Motor neuron (in vitro differentiated cells): ENCODE data around the gene RPH3AL. TPM values are rescaled to one million over a fixed set of nuclear protein-coding genes. Genes with fewer than 3 reads are reported as not detected.
"Not testable (repeated sequence)": the region's sequence is repeated elsewhere in the genome, so short reads cannot be mapped to it uniquely, and the experiment has no call there.

Source experiments
- ATAC-seq, 8 experiments: fragments of 200-7000 bp; cut with Tn5 transposase; replicated peaks in 6 of 8; 2 replicates each; pipeline ENCODE4 v1.8.0; 2021; ENCODE audit warnings: mild to moderate bottlenecking in 8 of 8, moderate library complexity in 8 of 8
- H3K27ac ChIP-seq, 2 donors: fragments of 250-450 bp; sonication (Bioruptor Pico); 2 replicates each; pipeline ENCODE4 v1.9.0; 2021; ENCODE audit warnings: antibody characterized with exemption in 2 of 2, mild to moderate bottlenecking in 2 of 2, moderate library complexity in 1 of 2
- H3K4me1 ChIP-seq, 2 donors: fragments of 250-450 bp; sonication (Bioruptor Pico); replicated peaks in 1 of 2; 2 replicates each; pipeline ENCODE4 v1.6.1; 2021; ENCODE audit warnings: antibody characterized with exemption in 2 of 2, mild to moderate bottlenecking in 2 of 2, moderate library complexity in 1 of 2
- H3K4me3 ChIP-seq, 5 donors: fragments of 250-450 bp; sonication (Bioruptor Pico); 2 replicates each; pipeline ENCODE4 v1.9.0; 2021; ENCODE audit warnings: antibody characterized with exemption in 5 of 5, mild to moderate bottlenecking in 5 of 5, moderate library complexity in 4 of 5
- WGBS, 10 experiments: fragments of 450-650 bp; shearing (Covaris generic); methylation state at CpG; one replicate each; pipeline ENCODE4 v1.0.0; 2022; 5-methylcytosine and 5-hydroxymethylcytosine counted together
- in situ Hi-C, 9 experiments: fragments of 400-800 bp; cut with MboI; loops; one replicate each; pipeline ENCODE4 v1.15.0; 2021; ENCODE audit warnings: low sequenced_read_pairs in 9 of 9, low pct_unique_long_range_greater_than_20kb in 2 of 9; ENCODE audit not compliant: unreplicated experiment in 9 of 9
- total RNA-seq, 8 experiments: library from RNA; unstranded; fragments of 300-600 nt; gene quantifications; 2 replicates each; pipeline versions ENCODE4 v1.2.3 to v1.2.4, GENCODE V29; 2022

The RPH3AL gene
- total RNA-seq, 8 experiments from 2014 or later, result 1.4 to 7.6 (median 3.0) TPM

DNA sequence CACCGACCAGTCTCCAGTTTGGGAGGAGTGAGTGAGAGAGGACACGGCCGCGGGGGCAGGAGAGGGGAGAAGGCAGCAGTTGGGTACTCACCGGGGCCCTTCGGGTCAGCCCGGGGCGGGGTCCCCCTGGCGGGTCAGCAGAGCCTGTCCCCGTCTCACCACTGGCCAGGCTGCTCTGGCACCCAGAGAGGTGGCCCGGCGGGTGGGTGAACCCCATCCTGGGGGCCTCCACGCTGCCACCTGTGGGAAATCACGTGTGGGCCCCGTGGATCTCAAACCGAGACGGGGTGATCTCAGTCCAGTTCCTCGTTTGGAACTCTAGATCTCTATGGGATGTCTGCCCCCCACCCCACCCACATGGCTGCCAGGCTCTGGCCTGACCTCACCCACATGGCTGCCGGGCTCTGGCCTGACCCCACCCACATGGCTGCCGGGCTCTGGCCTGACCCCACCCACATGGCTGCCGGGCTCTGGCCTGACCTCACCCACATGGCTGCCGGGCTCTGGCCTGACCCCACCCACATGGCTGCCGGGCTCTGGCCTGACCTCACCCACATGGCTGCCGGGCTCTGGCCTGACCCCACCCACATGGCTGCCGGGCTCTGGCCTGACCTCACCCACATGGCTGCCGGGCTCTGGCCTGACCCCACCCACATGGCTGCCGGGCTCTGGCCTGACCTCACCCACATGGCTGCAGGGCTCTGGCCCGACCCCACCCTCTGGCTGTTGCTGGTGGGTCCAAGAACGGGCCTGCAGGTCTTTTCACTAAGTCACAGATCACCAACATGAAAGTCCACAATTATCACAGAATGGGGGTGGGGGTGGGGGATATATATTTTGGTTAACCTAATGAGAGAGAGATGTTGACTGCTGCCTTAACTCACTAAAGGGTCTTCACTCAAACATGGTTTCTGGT, 136.8 kb downstream of the RPH3AL start:
- H3K4me3 ChIP-seq, H3K4me1 ChIP-seq, in situ Hi-C loops, H3K27ac ChIP-seq: not testable (repeated sequence)
- peak in 5 of 8 experiments; percentile 64 to 88 (median 75) for ATAC-seq
- whole genome bisulfite sequencing, 10 experiments, result 0% methylated on average over 3 of the region's 29 CpGs; no CpG with 5 or more reads in 9 of the 10 experiments

GRCh38 chr17:214881-215331, 137.7 kb downstream of the RPH3AL start:
- in situ Hi-C loops, result no loop called here
- H3K4me3 ChIP-seq, result no peak overlapping the region
- H3K27ac ChIP-seq, result no peak overlapping the region
- peak in 2 of 8 experiments; percentile 12 to 29 for ATAC-seq
- peaks cover 0 to 5% of the 10 kb centered on the region in 2 donors for H3K4me1 ChIP-seq
- 80% methylated on average over 3 of the region's 10 CpGs; no CpG with 5 or more reads in 8 of the 10 experiments for WGBS, 10 experiments

DNA sequence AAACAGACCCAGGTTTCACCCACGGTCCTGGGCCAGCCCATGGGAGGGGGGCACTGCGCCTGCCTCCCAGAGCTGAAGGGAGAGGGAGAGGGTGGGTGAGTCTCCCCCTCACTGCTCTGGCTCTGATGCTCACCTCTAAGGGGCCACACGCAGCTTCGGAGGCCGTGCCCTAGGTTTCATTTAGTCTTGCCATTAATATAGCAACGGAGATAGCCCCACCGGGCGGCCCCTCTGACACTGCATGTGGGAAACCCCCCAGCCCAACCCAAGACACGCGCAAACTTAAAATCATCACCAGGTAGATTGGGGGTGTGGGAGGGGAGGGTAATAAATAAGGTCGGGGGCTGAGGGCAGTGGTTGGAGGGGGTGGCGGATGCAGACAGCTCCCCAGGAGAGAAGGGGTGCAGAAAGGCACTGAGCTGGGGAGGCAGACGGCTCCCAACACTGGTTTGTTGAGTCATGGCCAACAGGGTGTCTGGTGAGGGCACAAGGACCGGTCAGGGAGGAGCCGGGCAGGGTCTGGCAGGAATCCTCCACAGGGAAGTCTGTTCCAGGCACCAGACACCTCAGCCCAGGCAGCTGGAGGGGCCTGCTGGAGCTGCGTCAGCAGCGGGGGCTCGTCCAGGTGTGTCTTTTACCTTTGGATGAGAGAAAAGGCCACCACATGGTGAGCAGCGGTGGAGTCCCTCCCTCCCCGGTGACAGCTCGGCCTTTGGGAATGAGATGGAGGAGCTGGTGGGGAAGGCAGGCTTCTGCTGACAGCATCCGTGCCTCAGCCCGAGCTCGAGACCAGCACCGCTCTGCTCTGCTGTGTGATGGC, 139.1 kb downstream of the RPH3AL start:
- Histone ChIP-seq H3K4me3 (no peak overlapping the region), H3K27ac (no peak overlapping the region), H3K4me1 (peaks cover 0 to 1% of the 10 kb centered on the region in 2 donors)
- in situ Hi-C loops, result no loop called here
- WGBS, 10 experiments, result 67 to 100% (median 86%) methylated on average over 2 to 6 of the region's 25 CpGs; no CpG with 5 or more reads in 6 of the 10 experiments
- ATAC-seq, result no peak

GRCh38 chr17:210402-210801, 142.2 kb downstream of the RPH3AL start:
- no peak for ATAC-seq
- in situ Hi-C loops, result no loop called here
- WGBS, 10 experiments, result 90 to 100% (median 97%) methylated on average over 1 to 3 of the region's 8 CpGs; no CpG with 5 or more reads in 6 of the 10 experiments
- Histone ChIP-seq H3K27ac (no peak overlapping the region), H3K4me3 (no peak overlapping the region), H3K4me1 (no peaks in the 10 kb centered on the region)

DNA sequence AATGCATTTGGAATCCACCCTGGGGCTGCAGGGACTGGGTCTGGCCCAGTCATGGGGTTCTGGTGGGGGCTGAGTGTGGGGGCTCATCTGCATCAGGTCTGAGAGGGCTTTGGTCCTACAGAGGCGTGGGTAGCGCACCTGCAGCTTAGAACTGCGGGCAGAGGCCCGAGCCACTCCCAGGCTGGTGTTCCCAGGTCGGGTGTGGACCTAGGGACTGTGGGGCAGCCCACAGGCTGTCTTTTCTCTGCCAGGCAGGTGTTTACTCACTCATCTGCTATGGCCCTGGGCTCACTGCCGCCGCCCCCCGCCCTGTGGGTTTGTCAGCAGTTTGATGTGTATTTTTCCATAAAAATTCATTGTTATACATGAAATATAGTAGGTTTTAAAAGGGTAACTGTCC, 144.2 kb downstream of the RPH3AL start:
- in situ Hi-C loops, result no loop called here
- 93 to 100% (median 100%) methylated on average over 2 to 3 of the region's 8 CpGs; no CpG with 5 or more reads in 7 of the 10 experiments for WGBS, 10 experiments
- H3K4me3 ChIP-seq, result no peak overlapping the region
- ATAC-seq, result no peak
- peaks cover 9 to 10% of the 10 kb centered on the region in 2 donors for H3K4me1 ChIP-seq
- H3K27ac ChIP-seq, result no peak overlapping the region

DNA sequence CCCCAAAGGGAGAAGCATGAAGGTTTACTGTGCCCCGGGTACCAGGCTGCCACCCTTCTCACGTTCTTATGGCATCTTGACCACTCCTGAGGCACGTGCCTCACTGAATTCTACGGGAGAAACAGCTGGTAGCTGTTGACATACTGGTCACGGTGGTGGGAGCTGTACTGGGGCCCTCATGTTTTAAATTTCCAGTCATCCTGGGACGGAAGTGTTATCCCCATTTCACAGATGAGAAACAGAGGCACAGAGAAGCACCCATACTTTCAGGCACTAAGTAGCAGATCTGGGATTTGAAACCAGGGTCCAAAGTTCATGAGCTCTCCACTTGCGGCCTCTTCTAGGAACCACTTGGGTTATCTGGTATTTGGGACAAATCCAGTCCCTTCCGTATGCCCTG, 144.8 kb downstream of the RPH3AL start:
- ATAC-seq, result no peak
- Histone ChIP-seq H3K4me1 (peaks cover 12% of the 10 kb centered on the region in 2 donors), H3K27ac (no peak overlapping the region), H3K4me3 (no peak overlapping the region)
- 48 to 100% (median 88%) methylated on average over 2 to 6 of the region's 8 CpGs; no CpG with 5 or more reads in 2 of the 10 experiments for WGBS, 10 experiments
- in situ Hi-C loops, result no loop called here

GRCh38 chr17:206941-207560, 145.6 kb downstream of the RPH3AL start:
- Histone ChIP-seq H3K27ac (no peak overlapping the region), H3K4me3 (no peak overlapping the region), H3K4me1 (peaks cover 12% of the 10 kb centered on the region in 2 donors)
- WGBS, 10 experiments, result 24 to 97% (median 88%) methylated on average over 5 to 17 of the region's 37 CpGs; no CpG with 5 or more reads in 3 of the 10 experiments
- in situ Hi-C loops, result no loop called here
- peak in 1 of 8 experiments; percentile 23 for ATAC-seq

DNA sequence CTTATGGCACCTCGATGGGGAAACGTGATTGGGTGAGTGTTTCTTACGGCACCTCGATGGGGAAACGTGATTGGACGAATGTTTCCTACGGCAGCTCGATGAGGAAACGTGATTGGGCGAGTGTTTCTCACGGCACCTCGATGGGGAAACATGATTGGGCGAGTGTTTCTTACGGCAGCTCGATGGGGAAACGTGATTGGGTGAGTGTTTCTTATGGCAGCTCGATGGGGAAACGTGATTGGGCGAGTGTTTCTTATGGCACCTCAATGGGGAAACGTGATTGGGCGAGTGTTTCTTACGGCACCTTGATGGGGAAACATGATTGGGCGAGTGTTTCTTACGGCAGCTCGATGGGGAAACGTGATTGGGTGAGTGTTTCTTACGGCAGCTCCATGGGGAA, 146.1 kb downstream of the RPH3AL start:
- WGBS, 10 experiments, result 60 to 98% (median 86%) methylated on average over 1 to 22 of the region's 27 CpGs; no CpG with 5 or more reads in 2 of the 10 experiments
- ATAC-seq, H3K4me3 ChIP-seq, in situ Hi-C loops, H3K27ac ChIP-seq: not testable (repeated sequence)
- peaks cover 12% of the 10 kb centered on the region in 2 donors for H3K4me1 ChIP-seq

GRCh38 chr17:205817-206216, 146.8 kb downstream of the RPH3AL start:
- Histone ChIP-seq H3K4me1 (peaks cover 12 to 13% of the 10 kb centered on the region in 2 donors), H3K4me3 (no peak overlapping the region), H3K27ac (no peak overlapping the region)
- WGBS, 10 experiments, result 60 to 86% (median 85%) methylated on average over 1 to 4 of the region's 6 CpGs; no CpG with 5 or more reads in 6 of the 10 experiments
- in situ Hi-C loops, result no loop called here
- peak in 1 of 8 experiments; percentile 17 for ATAC-seq

DNA sequence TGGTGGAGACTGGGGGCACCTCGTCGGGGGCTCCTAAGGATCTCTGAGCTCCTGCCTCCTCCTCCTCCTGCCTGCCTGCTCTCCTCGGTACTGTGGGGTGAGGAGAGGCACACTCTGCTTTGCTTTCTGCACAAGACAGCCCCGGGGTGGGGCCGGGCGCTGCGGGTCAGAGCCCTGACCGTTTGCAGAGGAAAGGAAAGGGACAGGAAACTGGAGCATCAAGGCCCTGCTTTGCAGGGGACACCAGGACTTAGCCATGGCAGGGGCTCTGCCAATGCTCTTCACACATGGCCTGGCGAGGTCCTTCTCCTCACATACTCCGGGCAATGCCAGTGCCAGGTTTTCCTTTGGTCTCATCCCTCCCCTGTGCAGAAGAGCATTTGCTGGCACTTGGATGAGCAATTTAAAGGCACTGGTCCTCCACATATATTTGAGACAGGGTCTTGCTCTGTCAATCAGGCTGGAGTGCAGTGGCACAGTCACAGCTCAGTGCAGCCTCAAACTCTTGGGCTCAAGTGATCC, 147.4 kb downstream of the RPH3AL start:
- in situ Hi-C loops, result no loop called here
- peak in 6 of 8 experiments; percentile 12 to 29 (median 18) for ATAC-seq
- no peak overlapping the region for H3K4me3 ChIP-seq
- H3K4me1 ChIP-seq, result peaks cover 18 to 19% of the 10 kb centered on the region in 2 donors
- 0 to 60% (median 57%) methylated on average over 1 to 7 of the region's 10 CpGs; no CpG with 5 or more reads in 5 of the 10 experiments for WGBS, 10 experiments
- peak overlapping the region in 1 of 2 donors; percentile 41 for H3K27ac ChIP-seq

GRCh38 chr17:204427-205147, 148.0 kb downstream of the RPH3AL start:
- Histone ChIP-seq H3K27ac (peak overlapping the region in 1 of 2 donors; percentile 41), H3K4me3 (no peak overlapping the region), H3K4me1 (peaks cover 21 to 25% of the 10 kb centered on the region in 2 donors)
- 25 to 31% methylated on average over 2 of the region's 11 CpGs; no CpG with 5 or more reads in 8 of the 10 experiments for WGBS, 10 experiments
- in situ Hi-C loops, result no loop called here
- peak in 1 of 8 experiments; percentile 14 for ATAC-seq
